Astrocyte (in vitro differentiated cells and primary cell): ENCODE measurements around the gene TMEM132E.

Source experiments
- EZH2 ChIP-seq: IDR thresholded peaks from 2 replicates; pipeline ENCODE4 v1.6.1; 2012; ENCODE audit warnings: mild to moderate bottlenecking, low read length, inconsistent platforms; ENCODE audit not compliant: insufficient read depth
- TF ChIP-seq, protein P1 (sequence below): IDR thresholded peaks from 2 replicates; pipeline ENCODE4 v1.5.1; 2011; ENCODE audit warnings: low read depth, mild to moderate bottlenecking, inconsistent platforms, low read length, moderate library complexity; ENCODE audit not compliant: insufficient read depth

DNA sequence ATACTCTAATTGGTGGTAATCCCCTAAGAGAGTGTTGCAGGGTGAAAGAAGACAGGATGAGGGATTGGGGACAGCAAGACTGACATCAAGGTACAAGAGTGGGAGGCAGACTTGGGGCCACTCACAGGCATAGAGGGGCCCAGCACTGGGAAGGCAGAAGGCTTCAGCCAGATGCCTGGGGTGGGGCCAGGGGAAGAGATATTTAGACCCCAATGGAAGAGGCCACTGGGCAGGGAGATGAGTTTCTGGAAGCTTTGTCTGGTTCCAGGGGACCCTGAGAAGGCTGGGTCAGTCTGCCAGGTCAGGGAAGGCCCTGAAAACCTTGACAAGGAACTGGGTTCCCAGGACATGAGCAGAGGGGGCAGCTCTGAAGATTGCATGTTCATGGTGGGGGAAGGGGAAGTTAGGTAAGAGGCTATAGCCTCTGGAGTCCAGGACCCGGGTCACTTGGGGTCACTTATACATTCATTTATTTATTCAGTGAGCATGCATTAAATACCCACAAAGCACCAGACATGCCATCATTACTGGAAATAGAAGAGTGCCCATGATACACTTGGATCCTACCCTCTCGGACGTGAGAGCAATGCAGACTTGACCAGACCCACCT lies 92.9 kb downstream of the TMEM132E start:
- TF ChIP-seq, protein P1, sequence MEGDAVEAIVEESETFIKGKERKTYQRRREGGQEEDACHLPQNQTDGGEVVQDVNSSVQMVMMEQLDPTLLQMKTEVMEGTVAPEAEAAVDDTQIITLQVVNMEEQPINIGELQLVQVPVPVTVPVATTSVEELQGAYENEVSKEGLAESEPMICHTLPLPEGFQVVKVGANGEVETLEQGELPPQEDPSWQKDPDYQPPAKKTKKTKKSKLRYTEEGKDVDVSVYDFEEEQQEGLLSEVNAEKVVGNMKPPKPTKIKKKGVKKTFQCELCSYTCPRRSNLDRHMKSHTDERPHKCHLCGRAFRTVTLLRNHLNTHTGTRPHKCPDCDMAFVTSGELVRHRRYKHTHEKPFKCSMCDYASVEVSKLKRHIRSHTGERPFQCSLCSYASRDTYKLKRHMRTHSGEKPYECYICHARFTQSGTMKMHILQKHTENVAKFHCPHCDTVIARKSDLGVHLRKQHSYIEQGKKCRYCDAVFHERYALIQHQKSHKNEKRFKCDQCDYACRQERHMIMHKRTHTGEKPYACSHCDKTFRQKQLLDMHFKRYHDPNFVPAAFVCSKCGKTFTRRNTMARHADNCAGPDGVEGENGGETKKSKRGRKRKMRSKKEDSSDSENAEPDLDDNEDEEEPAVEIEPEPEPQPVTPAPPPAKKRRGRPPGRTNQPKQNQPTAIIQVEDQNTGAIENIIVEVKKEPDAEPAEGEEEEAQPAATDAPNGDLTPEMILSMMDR = no peak
- TF ChIP-seq EZH2 = no peak
